DMS53 treated with DMSO at 0.1 percent for 48 hours (cell line): Measurements from ENCODE around the gene DHRS12.
A peak's percentile ranks its signal among the peaks of the same experiment; 100 is the strongest.

Source experiments
- DNase-seq: peaks from one replicate; lab custom pipeline; 2025; ENCODE audit not compliant: unreplicated experiment; lab: John Stamatoyannopoulos, UW

DHRS12 gene

DNA sequence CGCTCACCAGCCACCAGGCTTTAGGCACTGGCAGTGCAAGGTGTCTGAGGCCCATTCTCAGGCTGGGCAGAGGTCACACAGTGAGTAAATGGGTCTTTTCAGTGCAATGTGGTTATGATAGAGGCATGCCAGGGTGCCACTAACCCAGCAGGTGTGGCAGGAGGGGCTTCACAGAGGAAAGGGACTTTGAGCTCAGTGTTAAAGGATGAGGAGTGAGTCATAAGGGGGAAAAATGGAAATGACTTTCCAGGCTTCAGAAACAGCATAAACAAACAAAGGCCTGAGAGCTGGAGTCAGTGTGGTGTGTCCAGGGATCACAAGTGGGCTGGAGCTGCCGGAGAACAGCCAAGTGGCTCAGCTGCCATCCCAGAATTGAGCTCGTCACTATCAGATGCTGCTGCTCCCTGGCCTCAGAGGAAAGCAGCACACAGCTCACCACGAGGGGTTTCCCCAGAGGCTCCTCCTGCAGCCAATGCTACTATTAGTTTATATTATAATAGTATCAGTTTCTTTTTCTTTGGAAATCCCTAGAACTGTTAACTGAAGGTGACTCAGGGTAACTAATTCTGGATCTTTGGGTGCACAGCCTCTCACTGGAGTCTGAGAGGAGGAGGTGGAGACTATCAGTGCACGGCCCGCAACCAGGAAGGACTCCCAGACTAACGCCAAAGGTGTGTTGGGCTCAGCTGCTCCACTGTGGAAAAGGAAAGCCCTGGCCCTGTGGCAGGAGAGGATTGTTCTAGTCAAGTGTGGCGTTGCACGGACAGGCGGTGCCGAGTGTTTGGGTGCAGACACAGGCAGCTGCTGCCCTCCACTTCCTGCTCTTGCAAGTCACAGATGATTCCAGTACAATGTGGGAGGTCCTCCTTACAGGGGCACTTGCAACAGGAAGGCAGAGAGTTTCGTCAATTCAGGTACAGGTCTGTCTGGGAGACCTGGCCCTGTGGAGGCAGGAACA, 39.5 kb downstream of the DHRS12 start:
- DNase-seq = peak; percentile 97

GRCh38 chr13:51763486-51763885, 40.5 kb downstream of the DHRS12 start:
- no peak for DNase-seq

- DNase-seq = no peak
These were observed 42.2 kb downstream of the DHRS12 start for GRCh38 chr13:51761643-51762350.

GRCh38 chr13:51760592-51760991, 43.4 kb downstream of the DHRS12 start:
- DNase-seq = no peak

GRCh38 chr13:51759240-51759639, 44.7 kb downstream of the DHRS12 start:
- DNase-seq = no peak

- no peak for DNase-seq
These were observed 45.3 kb downstream of the DHRS12 start for GRCh38 chr13:51758691-51759090.

- DNase-seq = no peak
These were observed 47.3 kb downstream of the DHRS12 start for GRCh38 chr13:51756651-51757050.

DNA sequence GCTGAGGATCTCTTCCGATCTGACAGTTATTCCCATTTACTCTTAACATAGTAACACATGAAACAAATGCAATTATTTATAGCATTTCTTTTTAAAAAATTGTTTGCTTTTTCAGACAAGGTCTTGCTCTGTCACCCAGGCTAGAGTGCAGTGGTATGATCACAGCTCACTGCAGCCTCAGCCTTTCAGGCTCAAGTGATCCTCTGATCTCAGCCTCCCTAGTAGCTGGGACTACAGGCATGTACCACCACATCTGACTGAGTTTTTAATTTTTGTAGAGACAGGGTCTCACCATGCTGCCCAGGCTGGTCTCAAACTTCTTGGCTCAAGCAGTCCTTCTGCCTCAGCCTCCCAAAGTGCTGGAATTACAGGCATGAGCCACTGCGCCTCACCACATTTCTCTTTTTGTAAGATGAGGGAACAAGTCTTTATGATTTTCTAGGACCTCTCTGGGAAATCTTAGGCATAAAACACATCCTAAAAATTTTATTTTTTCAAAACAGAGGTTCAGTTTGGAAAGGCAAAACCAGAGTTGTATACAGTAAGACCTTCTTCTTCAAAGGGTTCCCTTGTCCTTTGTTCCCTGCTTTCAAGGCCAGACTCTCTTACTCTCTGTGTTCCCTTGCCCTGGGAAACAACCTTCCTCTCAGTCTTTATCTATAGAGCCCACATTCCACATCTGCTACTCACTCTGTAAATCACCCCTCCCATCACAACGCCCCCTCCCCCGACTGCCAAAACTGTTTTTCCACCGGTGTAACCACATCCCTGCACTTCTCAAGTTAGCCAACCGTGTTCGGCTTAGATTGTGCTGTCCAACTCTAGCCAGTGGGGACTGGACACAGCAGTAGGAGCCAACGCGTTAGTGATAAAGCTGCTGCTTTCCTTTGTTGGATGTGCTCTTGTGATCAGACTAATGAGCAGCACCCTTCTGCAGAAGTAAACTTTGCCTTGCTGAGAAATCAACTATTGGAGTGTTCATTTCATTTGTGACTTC, 56.2 kb downstream of the DHRS12 start:
- DNase-seq = no peak

GRCh38 chr13:51746802-51747201, 57.2 kb downstream of the DHRS12 start:
- no peak for DNase-seq

- no peak for DNase-seq
These were observed 58.7 kb downstream of the DHRS12 start for GRCh38 chr13:51745243-51745642.

GRCh38 chr13:51742611-51743010, 61.4 kb downstream of the DHRS12 start:
- no peak for DNase-seq

- DNase-seq = no peak
These were observed 61.9 kb downstream of the DHRS12 start for GRCh38 chr13:51742031-51742430.

GRCh38 chr13:51740698-51741097, 63.3 kb downstream of the DHRS12 start:
- DNase-seq = no peak

DNA sequence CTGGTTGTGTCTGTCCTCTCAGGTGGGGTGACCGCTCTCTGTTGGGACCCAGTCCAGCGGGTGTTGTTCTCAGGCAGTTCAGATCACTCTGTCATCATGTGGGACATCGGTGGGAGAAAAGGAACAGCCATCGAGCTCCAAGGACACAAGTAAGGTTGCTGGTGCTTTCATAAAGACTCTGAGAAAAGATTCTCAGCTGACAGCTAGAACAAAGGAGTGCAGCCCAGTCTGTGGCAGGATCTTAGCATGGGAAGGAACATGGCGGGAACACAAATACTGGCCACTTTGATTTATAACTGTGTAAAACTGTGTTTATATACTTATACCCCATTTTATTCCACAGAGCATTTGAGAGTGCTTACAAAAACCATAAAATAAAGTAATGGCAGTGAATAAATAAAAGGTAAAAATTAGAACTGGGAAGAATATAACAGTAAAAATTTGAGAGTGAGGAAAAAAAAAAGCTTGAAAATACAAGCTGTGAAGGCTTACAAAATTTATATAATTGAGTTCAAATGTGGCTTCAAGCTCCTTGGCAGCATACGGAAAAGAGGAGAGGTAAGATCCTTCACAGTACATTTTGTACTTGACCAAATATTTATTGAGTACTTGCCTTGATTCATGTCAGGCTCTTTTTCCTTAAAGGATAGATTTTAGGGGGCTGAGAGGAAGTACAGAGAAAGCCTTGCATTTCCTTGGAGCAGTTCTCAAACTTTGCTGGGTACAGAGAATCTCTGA, 64.8 kb downstream of the DHRS12 start:
- DNase-seq = no peak

- no peak for DNase-seq
These were observed 65.6 kb downstream of the DHRS12 start for GRCh38 chr13:51738226-51738905.

- DNase-seq = no peak
These were observed 66.4 kb downstream of the DHRS12 start for GRCh38 chr13:51737609-51738008.

- DNase-seq = no peak
These were observed 69.2 kb downstream of the DHRS12 start for GRCh38 chr13:51734786-51735185.

DNA sequence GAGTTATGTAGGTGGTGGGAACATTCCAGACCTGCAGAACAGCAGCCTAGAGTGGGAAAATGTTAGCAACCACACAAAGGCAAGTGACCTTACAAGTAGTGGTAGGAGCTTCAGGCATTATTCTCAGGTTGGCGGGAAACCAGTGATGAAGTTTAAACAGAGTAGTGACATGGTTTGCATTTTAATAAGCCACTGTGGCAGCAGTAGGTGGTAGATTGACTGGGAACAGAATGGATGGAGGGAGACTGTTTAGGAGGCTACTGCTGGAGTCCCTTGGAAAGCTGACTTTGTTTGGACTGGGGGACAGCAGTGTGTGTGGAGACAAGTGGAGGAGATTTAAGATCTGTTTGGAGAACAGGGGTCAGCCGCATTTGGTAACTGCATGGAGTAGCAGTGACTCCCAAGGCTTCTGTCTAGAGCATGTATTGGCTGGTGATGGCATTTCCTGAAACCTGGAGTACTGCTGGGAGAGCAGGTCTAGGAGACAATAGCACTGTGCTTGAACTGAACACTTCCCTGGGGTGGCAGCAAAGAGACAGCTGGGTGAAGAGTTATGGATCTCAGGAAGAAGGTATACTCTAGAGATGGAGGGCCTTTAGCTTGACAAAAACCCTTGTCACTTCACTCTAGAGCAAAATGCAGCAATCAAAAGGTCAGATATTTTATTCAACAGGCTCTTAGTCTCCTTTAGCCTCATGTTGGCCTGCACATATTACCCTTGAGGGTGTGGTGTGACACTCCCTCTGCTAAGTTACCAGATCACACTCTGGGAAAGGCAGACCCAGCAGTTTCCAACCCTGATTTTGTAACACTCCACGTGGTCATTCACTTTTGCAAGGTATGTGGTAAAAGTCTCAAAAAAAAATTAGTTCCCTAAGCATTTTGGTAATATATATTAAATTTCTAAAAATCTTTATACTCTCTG, 70.3 kb downstream of the DHRS12 start:
- peak; percentile 27 for DNase-seq

DNA sequence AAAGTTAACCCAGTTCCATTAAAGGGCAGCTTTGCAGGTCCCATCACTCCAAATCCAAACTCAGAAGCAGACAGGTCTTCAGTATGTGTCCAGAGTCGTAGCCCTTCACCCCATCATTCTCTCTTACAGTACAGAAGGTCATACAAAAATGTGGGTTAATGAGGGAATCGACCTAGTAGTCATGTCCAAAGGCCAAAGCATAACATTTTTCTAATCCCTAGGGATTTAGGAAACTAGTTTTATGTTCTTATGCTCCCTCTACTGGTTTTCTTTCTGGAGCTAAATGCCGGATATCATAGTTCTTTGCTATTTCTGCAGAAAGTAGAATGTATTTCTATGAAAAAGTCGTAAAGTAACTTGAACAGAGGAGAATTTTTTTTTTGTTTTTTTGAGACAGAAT, 72.2 kb downstream of the DHRS12 start:
- DNase-seq = peak; percentile 2
